ENCODE data around the gene PCTP.

DNA sequence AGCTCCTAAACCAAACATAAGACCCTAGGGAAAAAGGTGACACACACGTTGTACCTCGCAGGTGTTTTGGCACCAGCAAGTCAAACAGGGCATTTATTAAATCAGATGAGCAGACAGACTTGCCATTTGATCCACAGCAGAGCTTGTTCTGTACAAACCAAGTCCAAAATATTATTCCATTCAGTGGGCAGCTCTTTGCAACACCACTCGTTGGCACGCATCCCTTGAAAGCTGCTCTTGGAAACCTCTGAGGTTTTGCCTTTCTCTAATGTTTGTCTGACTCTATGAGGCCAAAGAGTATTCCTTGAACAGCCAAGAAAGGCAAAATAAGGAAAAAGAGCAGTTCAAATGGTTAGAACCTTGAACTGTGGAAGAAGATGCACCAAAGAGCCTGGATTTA, 40.9 kb upstream of the PCTP start:
- TF ChIP-seq EZH2 (IDR thresholded peaks at IDR 0.05; ENCODE audit: borderline replicate concordance) (no peak), CTCF (IDR thresholded peaks at IDR 0.05; ENCODE audit: poor library complexity) (no peak), EZH2phosphoT487 (IDR thresholded peaks at IDR 0.05; ENCODE audit: low read depth, severe bottlenecking, unreplicated experiment) (no peak)
